Smooth muscle cell (in vitro differentiated cells): ENCODE data around the gene MBD3L2. TPM values are rescaled to one million over a fixed set of nuclear protein-coding genes. Genes with fewer than 3 reads are reported as not detected.
"Not testable (repeated sequence)": the region's sequence is repeated elsewhere in the genome, so short reads cannot be mapped to it uniquely, and the experiment has no call there.

ENCODE experiments used
- DNase-seq: peaks from one replicate; lab custom pipeline; 2025; ENCODE audit not compliant: unreplicated experiment; lab: John Stamatoyannopoulos, UW
- H2AFZ ChIP-seq: fragments of 200-600 bp; sonication (generic); 2 replicates; pipeline ENCODE4 v1.6.0; 2016; ENCODE audit warnings: antibody characterized with exemption, low read depth, mild to moderate bottlenecking
- H3F3A ChIP-seq: fragments of 200-600 bp; sonication (generic); 2 replicates; pipeline ENCODE4 v1.6.0; 2017; ENCODE audit warnings: antibody characterized with exemption, low read depth
- H3K27ac ChIP-seq: fragments of 200-600 bp; sonication (generic); 2 replicates; pipeline ENCODE4 v1.5.1; 2016; ENCODE audit warnings: low read depth, mild to moderate bottlenecking
- H3K27me3 ChIP-seq: fragments of 200-600 bp; sonication (generic); 2 replicates; pipeline ENCODE4 v1.6.1; 2016; ENCODE audit warnings: low read depth, mild to moderate bottlenecking
- H3K36me3 ChIP-seq: fragments of 200-600 bp; sonication (generic); 2 replicates; pipeline ENCODE4 v1.5.1; 2016; ENCODE audit warnings: low read depth
- H3K4me1 ChIP-seq: fragments of 200-600 bp; sonication (generic); 2 replicates; pipeline ENCODE4 v1.5.1; 2016; ENCODE audit warnings: low read depth
- H3K4me2 ChIP-seq: fragments of 200-600 bp; sonication (generic); 2 replicates; pipeline ENCODE4 v1.6.0; 2016; ENCODE audit warnings: mild to moderate bottlenecking
- H3K4me3 ChIP-seq: fragments of 200-600 bp; sonication (generic); 2 replicates; pipeline ENCODE4 v1.5.1; 2016; ENCODE audit warnings: mild to moderate bottlenecking
- H3K79me2 ChIP-seq: fragments of 200-600 bp; sonication (generic); 2 replicates; pipeline ENCODE4 v1.6.0; 2016; ENCODE audit warnings: low read depth, mild to moderate bottlenecking
- H3K9ac ChIP-seq: fragments of 200-600 bp; sonication (generic); 2 replicates; pipeline ENCODE4 v1.6.0; 2016; ENCODE audit warnings: low read depth
- H3K9me3 ChIP-seq: fragments of 200-600 bp; sonication (generic); replicated peaks from 2 replicates; pipeline ENCODE4 v1.5.1; 2016; ENCODE audit warnings: low read depth
- H4K20me1 ChIP-seq: fragments of 200-600 bp; sonication (generic); 2 replicates; pipeline ENCODE4 v1.6.0; 2016; ENCODE audit warnings: low read depth
- CTCF ChIP-seq: fragments of 200-600 bp; sonication (generic); IDR thresholded peaks from 2 replicates; pipeline ENCODE4 v1.5.1; 2017; ENCODE audit warnings: borderline replicate concordance, mild to moderate bottlenecking, antibody characterized with exemption; ENCODE audit not compliant: insufficient read depth, poor library complexity, severe bottlenecking
- WGBS: methylation state at CpG from one replicate; pipeline ENCODE4 v1.1.7; 2016; ENCODE audit warnings: low lambda C conversion rate; 5-methylcytosine and 5-hydroxymethylcytosine counted together
- polyA plus RNA-seq: library from polyadenylated mRNA; unstranded; fragments of >200 nt; fragmentation: Nextera tagmentation; extraction: Ambion mirVana; gene quantifications from 2 replicates; pipeline ENCODE4 v1.2.1, GENCODE V29; 2016
- total RNA-seq: library from RNA; depleted of rRNA; stranded (reverse); fragments of >200 nt; gene quantifications from 2 replicates; pipeline ENCODE4 v1.2.3, GENCODE V29; 2014

The MBD3L2 gene
- total RNA-seq = not detected in 2 replicates
- polyA plus RNA-seq = not detected in 2 replicates

GRCh38 chr19:7049021-7049420 lies at the start of gene MBD3L2:
MBD3L2 (plus strand) TSS chr19:7049321; CDS start chr19:7049374, 53 bp downstream.
- not testable (repeated sequence) for H4K20me1 ChIP-seq, H3K4me3 ChIP-seq, H2AFZ ChIP-seq, H3K36me3 ChIP-seq, H3F3A ChIP-seq, H3K4me1 ChIP-seq, H3K9me3 ChIP-seq, H3K4me2 ChIP-seq, DNase-seq, H3K27ac ChIP-seq, H3K79me2 ChIP-seq, H3K9ac ChIP-seq, H3K27me3 ChIP-seq
- WGBS = no CpG with 5 or more reads among the region's 7 CpGs

- H3K36me3 ChIP-seq = no peaks in the 10 kb centered on the region
- H4K20me1 ChIP-seq = no peaks in the 10 kb centered on the region
- 64% methylated on average over 7 of the region's 7 CpGs for WGBS
These were observed 49.2 kb upstream of the MBD3L2 start for GRCh38 chr19:6999933-7000332.

GRCh38 chr19:7000333-7000732 lies 48.8 kb upstream of the MBD3L2 start:
- Histone ChIP-seq H4K20me1 (no peaks in the 10 kb centered on the region), H3K36me3 (no peaks in the 10 kb centered on the region), H3F3A (no peaks in the 10 kb centered on the region), H3K4me2 (no peak overlapping the region), H3K27me3 (no peaks in the 10 kb centered on the region), H3K27ac (no peak overlapping the region), H3K9ac (no peak overlapping the region), H3K9me3 (no peaks in the 10 kb centered on the region), H3K4me3 (no peak overlapping the region), H3K79me2 (no peaks in the 10 kb centered on the region), H3K4me1 (no peaks in the 10 kb centered on the region), H2AFZ (no peak overlapping the region)
- 39% methylated on average over 3 of the region's 3 CpGs for WGBS
- DNase-seq = no peak
- TF ChIP-seq CTCF = no peak

More at GRCh38 chr19:6999933-7000332, 49.2 kb upstream of the MBD3L2 start:
- H3K4me2 ChIP-seq = no peak overlapping the region
- no peaks in the 10 kb centered on the region for H3K4me1 ChIP-seq
- DNase-seq = no peak
- no peaks in the 10 kb centered on the region for H3K27me3 ChIP-seq
- no peak overlapping the region for H3K9ac ChIP-seq
- H3F3A ChIP-seq = no peaks in the 10 kb centered on the region
- no peak overlapping the region for H2AFZ ChIP-seq
- no peaks in the 10 kb centered on the region for H3K79me2 ChIP-seq
- no peak overlapping the region for H3K27ac ChIP-seq
- no peaks in the 10 kb centered on the region for H3K9me3 ChIP-seq
- TF ChIP-seq CTCF = no peak
- H3K4me3 ChIP-seq = no peak overlapping the region

GRCh38 chr19:7000816-7001215 lies 48.3 kb upstream of the MBD3L2 start:
- Histone ChIP-seq H3K9me3 (no peaks in the 10 kb centered on the region), H3K4me2 (no peak overlapping the region), H3K27me3 (no peaks in the 10 kb centered on the region), H2AFZ (no peak overlapping the region), H3K4me1 (no peaks in the 10 kb centered on the region), H3K9ac (no peak overlapping the region), H3K79me2 (no peaks in the 10 kb centered on the region), H3K4me3 (no peak overlapping the region), H3K36me3 (no peaks in the 10 kb centered on the region), H3F3A (no peaks in the 10 kb centered on the region), H4K20me1 (no peaks in the 10 kb centered on the region), H3K27ac (no peak overlapping the region)
- WGBS = 60% methylated on average over 1 of the region's 1 CpG
- TF ChIP-seq CTCF = no peak
- no peak for DNase-seq
